SK-N-SH (cell line): ENCODE results near the gene SUN5. TPM values are rescaled to one million over a fixed set of nuclear protein-coding genes. Genes with fewer than 3 reads are reported as not detected.

ENCODE experiments used
- CTCF ChIA-PET: fragments of 300-600, 350-600 bp; formaldehyde crosslinking; extraction: SDS; loops from one replicate; lab custom pipeline; 2021; lab: Yijun Ruan, JAX
- POLR2A ChIA-PET: fragments of 350-600 bp; sonication (Branson Sonifier 250); formaldehyde crosslinking; extraction: SDS; loops from one replicate; lab custom pipeline; 2020; ENCODE audit warnings: antibody characterized with exemption, inconsistent platforms; lab: Yijun Ruan, JAX
- DNase-seq: peaks from one replicate; pipeline ENCODE4 v3.0.0; 2012
- H2AFZ ChIP-seq: fragments of 200-600 bp; sonication (generic); 2 replicates; pipeline ENCODE4 v1.8.1; 2016; ENCODE audit warnings: antibody characterized with exemption, mild to moderate bottlenecking, low read depth
- H3F3A ChIP-seq: fragments of 200-600 bp; sonication (generic); replicated peaks from 2 replicates; pipeline ENCODE3; 2016; ENCODE audit warnings: antibody characterized with exemption, mild to moderate bottlenecking; ENCODE audit not compliant: insufficient read depth
- H3K27ac ChIP-seq, 2 experiments: fragments of 200-500 bp in 1 of 2; fragments of 200-600 bp in 1 of 2; sonication (Bioruptor generic) in 1 of 2; sonication (generic), shearing (Covaris generic) in 1 of 2; 2 replicates each; pipeline versions ENCODE4 v1.5.1 to v1.6.1; 2014 to 2016; ENCODE audit warnings: low read depth in 2 of 2, inconsistent platforms in 1 of 2, low read length in 1 of 2, mild to moderate bottlenecking in 1 of 2, mixed read lengths in 1 of 2
- H3K27me3 ChIP-seq: fragments of 200-600 bp; sonication (generic), shearing (Covaris generic); 2 replicates; pipeline ENCODE4 v1.6.1; 2016; ENCODE audit warnings: mixed run types; ENCODE audit not compliant: insufficient read depth
- H3K36me3 ChIP-seq, 2 experiments: fragments of 200-500 bp in 1 of 2; fragments of 200-600 bp in 1 of 2; sonication (Bioruptor generic) in 1 of 2; sonication (generic) in 1 of 2; replicated peaks in 1 of 2; 2 replicates each; pipeline versions ENCODE3 to v1.5.1; 2014 to 2016; ENCODE audit warnings: low read length in 1 of 2, mild to moderate bottlenecking in 1 of 2; ENCODE audit not compliant: insufficient read depth in 2 of 2, control insufficient read depth in 1 of 2
- H3K4me1 ChIP-seq, 2 experiments: fragments of 200-500 bp in 1 of 2; fragments of 200-600 bp in 1 of 2; sonication (Bioruptor generic) in 1 of 2; sonication (generic), shearing (Covaris generic) in 1 of 2; 2 replicates each; pipeline versions ENCODE4 v1.5.1 to v1.6.1; 2014 to 2016; ENCODE audit warnings: low read depth in 1 of 2, low read length in 1 of 2, mixed run types in 1 of 2; ENCODE audit not compliant: insufficient read depth in 2 of 2, control insufficient read depth in 1 of 2
- H3K4me2 ChIP-seq: fragments of 200-600 bp; sonication (generic), shearing (Covaris generic); 2 replicates; pipeline ENCODE4 v1.6.1; 2017; ENCODE audit warnings: mixed run types
- H3K4me3 ChIP-seq, 2 experiments: fragments of 200-500 bp in 1 of 2; fragments of 200-600 bp in 1 of 2; sonication (Bioruptor generic) in 1 of 2; sonication (generic), shearing (Covaris generic) in 1 of 2; 2 replicates each; pipeline versions ENCODE4 v1.5.1 to v1.8.1; 2014 to 2016; ENCODE audit warnings: low read depth in 2 of 2, inconsistent platforms in 1 of 2, low read length in 1 of 2, mild to moderate bottlenecking in 1 of 2, mixed read lengths in 1 of 2, moderate library complexity in 1 of 2
- H3K79me2 ChIP-seq: fragments of 200-600 bp; sonication (generic); 2 replicates; pipeline ENCODE4 v1.8.1; 2017; ENCODE audit warnings: mild to moderate bottlenecking; ENCODE audit not compliant: insufficient read depth
- H3K9ac ChIP-seq: fragments of 200-600 bp; sonication (generic); 2 replicates; pipeline ENCODE4 v1.6.1; 2017; ENCODE audit warnings: mixed run types
- H3K9me2 ChIP-seq: fragments of 200-600 bp; sonication (generic); 2 replicates; pipeline ENCODE4 v1.6.1; 2017; ENCODE audit warnings: mixed run types
- H3K9me3 ChIP-seq: fragments of 200-600 bp; sonication (generic); 2 replicates; pipeline ENCODE4 v1.6.1; 2017; ENCODE audit warnings: mixed run types, mild to moderate bottlenecking, moderate library complexity
- H4K20me1 ChIP-seq: fragments of 200-600 bp; sonication (generic); 2 replicates; pipeline ENCODE4 v1.6.1; 2017; ENCODE audit warnings: mild to moderate bottlenecking, mixed run types; ENCODE audit not compliant: insufficient read depth
- CTCF ChIP-seq: fragments of 200-600 bp; sonication (generic); IDR thresholded peaks from 2 replicates; pipeline ENCODE4 v1.6.1; 2017; ENCODE audit warnings: antibody characterized with exemption, mild to moderate bottlenecking, moderate library complexity
- FOSL2 ChIP-seq: IDR thresholded peaks from 2 replicates; pipeline ENCODE4 v1.4.0; 2012; ENCODE audit warnings: low read depth, mild to moderate bottlenecking, moderate library complexity, borderline replicate concordance
- FOXJ3 ChIP-seq: sonication (generic); formaldehyde crosslinking; IDR thresholded peaks from 2 replicates; pipeline ENCODE4 v1.5.1; 2020; ENCODE audit warnings: mild to moderate bottlenecking, missing genetic modification reagents
- FOXM1 ChIP-seq: IDR thresholded peaks from 2 replicates; pipeline ENCODE4 v1.4.0; 2012; ENCODE audit warnings: low read depth, mild to moderate bottlenecking
- GABPA ChIP-seq: IDR thresholded peaks from 2 replicates; pipeline ENCODE4 v1.4.0; 2012; ENCODE audit warnings: low read depth, mild to moderate bottlenecking
- IRF3 ChIP-seq: fragments of 150-350 bp; IDR thresholded peaks from 2 replicates; pipeline ENCODE4 v1.6.1; 2016; ENCODE audit warnings: mild to moderate bottlenecking, low read depth, low read length
- JUND ChIP-seq: IDR thresholded peaks from 2 replicates; pipeline ENCODE4 v1.4.0; 2012
- MEF2A ChIP-seq: IDR thresholded peaks from 2 replicates; pipeline ENCODE4 v1.4.0; 2012; ENCODE audit warnings: low read depth, borderline replicate concordance
- NFIC ChIP-seq: IDR thresholded peaks from 2 replicates; pipeline ENCODE4 v1.4.0; 2012; ENCODE audit warnings: borderline replicate concordance
- NRF1 ChIP-seq: IDR thresholded peaks from 2 replicates; pipeline ENCODE4 v1.6.1; 2012; ENCODE audit warnings: low read depth, mild to moderate bottlenecking, low read length
- PBX3 ChIP-seq: IDR thresholded peaks from 2 replicates; pipeline ENCODE4; 2012
- RAD21 ChIP-seq: IDR thresholded peaks from 2 replicates; pipeline ENCODE4 v1.6.1; 2012; ENCODE audit warnings: mild to moderate bottlenecking, low read length
- RFX5 ChIP-seq: IDR thresholded peaks from 2 replicates; pipeline ENCODE4 v1.6.1; 2012; ENCODE audit warnings: mild to moderate bottlenecking, improper control_type of control experiment, low read length
- SMC3 ChIP-seq: IDR thresholded peaks from 2 replicates; pipeline ENCODE4 v1.6.1; 2012; ENCODE audit warnings: low read depth, low read length, improper control_type of control experiment
- TAF1 ChIP-seq: IDR thresholded peaks from 2 replicates; pipeline ENCODE4 v1.6.1; 2012; ENCODE audit warnings: low read depth, mild to moderate bottlenecking, low read length, moderate library complexity, borderline replicate concordance
- TCF12 ChIP-seq: IDR thresholded peaks from 2 replicates; pipeline ENCODE4 v1.4.0; 2012
- TEAD4 ChIP-seq: IDR thresholded peaks from 2 replicates; pipeline ENCODE4 v1.4.0; 2012; ENCODE audit warnings: mild to moderate bottlenecking, borderline replicate concordance; ENCODE audit not compliant: insufficient read depth
- YY1 ChIP-seq: IDR thresholded peaks from 2 replicates; pipeline ENCODE4 v1.4.0; 2012; ENCODE audit warnings: low read depth, mild to moderate bottlenecking
- WGBS: methylation state at CpG from one replicate; pipeline ENCODE4 v1.1.6; 2017; ENCODE audit warnings: low lambda C conversion rate; 5-methylcytosine and 5-hydroxymethylcytosine counted together
- polyA plus RNA-seq, 3 experiments: library from polyadenylated mRNA; depleted of rRNA; stranded (reverse); fragments of >200 nt; gene quantifications; 2 replicates each; pipeline ENCODE4 v1.2.3, GENCODE V29; 2012
- TF ChIP-seq, protein P1 (sequence below): IDR thresholded peaks from 2 replicates; pipeline ENCODE4 v1.4.0; 2012; ENCODE audit warnings: low read depth, borderline replicate concordance

The SUN5 gene
- polyA plus RNA-seq, 1 of the 3 experiments (the other 2 are of a cell fraction): not detected

DNA sequence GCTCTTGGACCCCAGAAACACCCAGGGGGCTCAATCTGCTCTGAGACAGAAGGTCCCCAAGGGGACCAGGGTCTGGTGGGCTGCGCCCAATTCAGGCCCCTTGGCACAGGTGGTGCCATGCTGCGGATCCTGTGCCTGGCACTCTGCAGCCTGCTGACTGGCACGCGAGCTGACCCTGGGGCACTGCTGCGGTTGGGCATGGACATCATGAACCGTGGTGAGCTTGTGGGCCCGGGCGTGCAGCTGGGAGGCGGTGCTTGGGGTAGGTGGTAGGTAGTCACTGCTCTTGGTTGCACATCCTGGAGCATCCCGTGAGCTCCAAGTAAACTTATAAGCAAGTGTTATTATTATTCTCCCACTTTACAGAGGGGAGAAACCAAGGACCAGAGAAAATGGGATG lies 27.3 kb upstream of the SUN5 start, which contains the start of gene BPIFB6 (continued):
- TF ChIP-seq CTCF: no peak

DNA sequence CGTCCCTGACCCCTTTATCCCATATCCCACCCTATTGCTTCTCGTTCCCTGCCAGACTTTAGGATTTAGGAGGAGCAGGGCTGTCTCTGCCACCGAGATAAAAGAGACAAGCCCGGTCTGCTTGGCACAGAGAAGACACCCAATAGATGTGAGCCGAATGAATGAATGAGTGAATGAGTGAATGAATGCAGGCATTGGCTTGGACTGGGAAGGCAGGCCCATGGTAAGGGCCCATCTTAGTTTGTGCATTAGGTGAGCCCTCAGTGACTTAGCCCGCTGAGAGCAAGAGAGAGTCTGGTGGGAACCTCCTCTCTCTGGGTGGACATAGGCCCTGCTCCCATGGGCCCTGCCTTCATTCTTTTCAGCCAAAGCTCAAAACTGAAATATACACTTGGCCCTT lies 26.3 kb upstream of the SUN5 start:
- Histone ChIP-seq H2AFZ (no peak overlapping the region), H3K9ac (no peak overlapping the region), H3K9me3 (no peaks in the 10 kb centered on the region), H3K27me3 (peaks cover 6% of the 10 kb centered on the region; the same call in 1 of the 2 replicates), H3F3A (no peaks in the 10 kb centered on the region), H3K4me1 (no peaks in the 10 kb centered on the region), H3K27ac (no peak overlapping the region), H3K9me2 (no peaks in the 10 kb centered on the region), H3K36me3 (no peaks in the 10 kb centered on the region), H3K4me2 (no peak overlapping the region), H3K4me3 (no peak overlapping the region), H3K79me2 (no peaks in the 10 kb centered on the region), H4K20me1 (no peaks in the 10 kb centered on the region)
- POLR2A ChIA-PET: no interaction called here
- WGBS: 9% methylated on average over 6 of the region's 6 CpGs
- CTCF ChIA-PET: no interaction called here
- DNase-seq: no peak
- TF ChIP-seq TEAD4: no peak
- no peak for TF ChIP-seq NRF1
- TF ChIP-seq RFX5: no peak
- TF ChIP-seq NFIC: no peak
- TF ChIP-seq GABPA: no peak
- TF ChIP-seq RAD21: no peak
- no peak for TF ChIP-seq TCF12
- no peak for TF ChIP-seq SMC3
- TF ChIP-seq, protein P1, sequence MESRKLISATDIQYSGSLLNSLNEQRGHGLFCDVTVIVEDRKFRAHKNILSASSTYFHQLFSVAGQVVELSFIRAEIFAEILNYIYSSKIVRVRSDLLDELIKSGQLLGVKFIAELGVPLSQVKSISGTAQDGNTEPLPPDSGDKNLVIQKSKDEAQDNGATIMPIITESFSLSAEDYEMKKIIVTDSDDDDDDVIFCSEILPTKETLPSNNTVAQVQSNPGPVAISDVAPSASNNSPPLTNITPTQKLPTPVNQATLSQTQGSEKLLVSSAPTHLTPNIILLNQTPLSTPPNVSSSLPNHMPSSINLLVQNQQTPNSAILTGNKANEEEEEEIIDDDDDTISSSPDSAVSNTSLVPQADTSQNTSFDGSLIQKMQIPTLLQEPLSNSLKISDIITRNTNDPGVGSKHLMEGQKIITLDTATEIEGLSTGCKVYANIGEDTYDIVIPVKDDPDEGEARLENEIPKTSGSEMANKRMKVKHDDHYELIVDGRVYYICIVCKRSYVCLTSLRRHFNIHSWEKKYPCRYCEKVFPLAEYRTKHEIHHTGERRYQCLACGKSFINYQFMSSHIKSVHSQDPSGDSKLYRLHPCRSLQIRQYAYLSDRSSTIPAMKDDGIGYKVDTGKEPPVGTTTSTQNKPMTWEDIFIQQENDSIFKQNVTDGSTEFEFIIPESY: no peak
- no peak for TF ChIP-seq JUND
- no peak for TF ChIP-seq FOXJ3 (CRISPR knock-in tag)
- no peak for TF ChIP-seq PBX3
- no peak for TF ChIP-seq IRF3
- TF ChIP-seq TAF1: no peak
- TF ChIP-seq MEF2A: no peak
- no peak for TF ChIP-seq YY1
- TF ChIP-seq FOXM1: no peak
- TF ChIP-seq FOSL2: no peak
